Neuronal stem cell (in vitro differentiated cells): ENCODE measurements around the gene CRYGS.
"Not testable (repeated sequence)": the region's sequence is repeated elsewhere in the genome, so short reads cannot be mapped to it uniquely, and the experiment has no call there.

ENCODE experiments used
- DNase-seq: peaks from one replicate; pipeline ENCODE4 v3.0.0-alpha.2; 2013; ENCODE audit warnings: low spot score
- H2AFZ ChIP-seq: one replicate; pipeline ENCODE4 v1.6.1; 2013; ENCODE audit warnings: mild to moderate bottlenecking, low read length, inconsistent platforms
- H2AK5ac ChIP-seq: 2 replicates; pipeline ENCODE4 v1.6.1; 2013; ENCODE audit warnings: low read depth, mild to moderate bottlenecking, inconsistent platforms, low read length, moderate library complexity, mixed read lengths
- H2BK120ac ChIP-seq: 2 replicates; pipeline ENCODE4 v1.6.1; 2013; ENCODE audit warnings: low read depth, mild to moderate bottlenecking, inconsistent platforms, low read length, moderate library complexity, mixed read lengths
- H2BK12ac ChIP-seq: one replicate; pipeline ENCODE4 v1.6.1; 2013; ENCODE audit warnings: low read length, inconsistent platforms
- H2BK15ac ChIP-seq: 2 replicates; pipeline ENCODE4 v1.6.1; 2013; ENCODE audit warnings: mild to moderate bottlenecking, low read length, inconsistent platforms, mixed read lengths
- H2BK5ac ChIP-seq: one replicate; pipeline ENCODE4 v1.6.1; 2013; ENCODE audit warnings: inconsistent platforms, mild to moderate bottlenecking, low read length, moderate library complexity
- H3K14ac ChIP-seq: one replicate; pipeline ENCODE4 v1.6.1; 2013; ENCODE audit warnings: low read length, inconsistent platforms
- H3K18ac ChIP-seq: 2 replicates; pipeline ENCODE4 v1.6.1; 2013; ENCODE audit warnings: low read length, inconsistent platforms
- H3K23ac ChIP-seq: 2 replicates; pipeline ENCODE4 v1.6.1; 2013; ENCODE audit warnings: low read depth, mild to moderate bottlenecking, mixed read lengths, low read length, inconsistent platforms; ENCODE audit not compliant: poor library complexity
- H3K27ac ChIP-seq: replicated peaks from 3 replicates; pipeline ENCODE4 v1.5.1; 2013; ENCODE audit warnings: low read length, inconsistent platforms
- H3K27me3 ChIP-seq, 3 experiments: 2 replicates each; pipeline ENCODE4 v1.6.1; 2013; ENCODE audit warnings: low read length in 3 of 3, mild to moderate bottlenecking in 2 of 3, inconsistent platforms in 1 of 3, low read depth in 1 of 3, mixed read lengths in 1 of 3, moderate library complexity in 1 of 3; ENCODE audit not compliant: control insufficient read depth in 3 of 3, insufficient read depth in 3 of 3
- H3K36me3 ChIP-seq, 2 donors: replicated peaks in 1 of 2; 2 replicates each; pipeline ENCODE4 v1.6.1; 2013; ENCODE audit warnings: low read length in 2 of 2; ENCODE audit not compliant: control insufficient read depth in 2 of 2, insufficient read depth in 2 of 2
- H3K4ac ChIP-seq: 2 replicates; pipeline ENCODE4 v1.6.1; 2013; ENCODE audit warnings: inconsistent platforms, mild to moderate bottlenecking, low read length, moderate library complexity
- H3K4me1 ChIP-seq, 2 donors: 1 replicate in 1 of 2; 2 replicates in 1 of 2; pipeline ENCODE4 v1.6.1; 2013; ENCODE audit warnings: low read length in 2 of 2, low read depth in 1 of 2; ENCODE audit not compliant: control insufficient read depth in 2 of 2, insufficient read depth in 1 of 2
- H3K4me2 ChIP-seq: one replicate; pipeline ENCODE4 v1.6.1; 2013; ENCODE audit warnings: mild to moderate bottlenecking, low read length, inconsistent platforms; ENCODE audit not compliant: insufficient read depth, poor library complexity, severe bottlenecking
- H3K4me3 ChIP-seq, 2 donors: 2 replicates each; pipeline ENCODE4 v1.5.1; 2013; ENCODE audit warnings: low read length in 2 of 2, mild to moderate bottlenecking in 2 of 2, inconsistent platforms in 1 of 2, moderate library complexity in 1 of 2
- H3K79me1 ChIP-seq: one replicate; pipeline ENCODE4 v1.6.1; 2013; ENCODE audit warnings: low read depth, mild to moderate bottlenecking, inconsistent platforms, low read length, moderate library complexity
- H3K9ac ChIP-seq: one replicate; pipeline ENCODE4 v1.6.1; 2013; ENCODE audit warnings: mild to moderate bottlenecking, low read depth, low read length, inconsistent platforms; ENCODE audit not compliant: poor library complexity
- H3K9me3 ChIP-seq, 2 donors: replicated peaks in 1 of 2; 2 replicates each; pipeline versions ENCODE3 to v1.6.1; 2013; ENCODE audit warnings: low read length in 2 of 2, mild to moderate bottlenecking in 2 of 2, inconsistent platforms in 1 of 2, low read depth in 1 of 2, mixed read lengths in 1 of 2, moderate library complexity in 1 of 2; ENCODE audit not compliant: control insufficient read depth in 2 of 2, insufficient read depth in 1 of 2
- H4K8ac ChIP-seq: one replicate; pipeline ENCODE4 v1.6.1; 2013; ENCODE audit warnings: low read depth, mild to moderate bottlenecking, inconsistent platforms, low read length, moderate library complexity
- H4K91ac ChIP-seq: one replicate; pipeline ENCODE4 v1.6.1; 2013; ENCODE audit warnings: low read length, low read depth, mild to moderate bottlenecking, inconsistent platforms; ENCODE audit not compliant: poor library complexity
- WGBS, 2 donors: extraction: QIAGEN DNeasy Blood & Tissue Kit; methylation state at CpG; one replicate each; pipeline ENCODE4 v1.1.7; 2013; ENCODE audit warnings: missing lambda C conversion rate in 2 of 2, mixed read lengths in 1 of 2; ENCODE audit not compliant: insufficient read length in 2 of 2, insufficient replicate concordance in 1 of 2; ENCODE audit errors: extremely low coverage in 2 of 2; 5-methylcytosine and 5-hydroxymethylcytosine counted together

CRYGS gene

DNA sequence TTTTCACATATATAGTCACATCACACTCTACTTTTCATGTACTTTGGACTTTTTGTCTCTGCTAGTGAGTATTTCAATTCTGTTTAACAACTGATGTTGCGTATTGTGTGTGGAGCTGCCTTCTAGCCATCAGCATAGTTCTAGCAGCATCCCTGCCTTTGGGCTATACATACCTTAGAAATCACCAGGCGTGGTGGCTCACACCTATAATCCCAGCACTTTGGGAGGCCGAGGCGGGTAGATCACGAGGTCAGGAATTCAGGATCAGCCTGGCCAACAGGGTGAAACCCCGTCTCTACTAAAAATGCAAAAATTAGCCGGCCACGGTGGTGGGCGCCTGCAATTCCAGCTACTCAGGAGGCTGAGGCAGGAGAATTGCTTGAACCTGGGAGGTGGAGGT, 42.1 kb upstream of the CRYGS start:
- not testable (repeated sequence) for H3K4me3 ChIP-seq, H3K4me2 ChIP-seq, H3K27ac ChIP-seq, H3K23ac ChIP-seq, H3K79me1 ChIP-seq, H4K91ac ChIP-seq, H3K18ac ChIP-seq, H3K14ac ChIP-seq, H2BK12ac ChIP-seq, H3K9ac ChIP-seq, DNase-seq, H3K4ac ChIP-seq, H3K27me3 ChIP-seq, H3K4me1 ChIP-seq, H2BK5ac ChIP-seq, H2AFZ ChIP-seq, H2BK120ac ChIP-seq, H3K9me3 ChIP-seq, H2AK5ac ChIP-seq, H2BK15ac ChIP-seq, H4K8ac ChIP-seq
- H3K36me3 ChIP-seq, result peaks cover 14 to 50% of the 10 kb centered on the region in 2 donors
- WGBS, 2 donors, result no CpG with 5 or more reads among the region's 9 CpGs

DNA sequence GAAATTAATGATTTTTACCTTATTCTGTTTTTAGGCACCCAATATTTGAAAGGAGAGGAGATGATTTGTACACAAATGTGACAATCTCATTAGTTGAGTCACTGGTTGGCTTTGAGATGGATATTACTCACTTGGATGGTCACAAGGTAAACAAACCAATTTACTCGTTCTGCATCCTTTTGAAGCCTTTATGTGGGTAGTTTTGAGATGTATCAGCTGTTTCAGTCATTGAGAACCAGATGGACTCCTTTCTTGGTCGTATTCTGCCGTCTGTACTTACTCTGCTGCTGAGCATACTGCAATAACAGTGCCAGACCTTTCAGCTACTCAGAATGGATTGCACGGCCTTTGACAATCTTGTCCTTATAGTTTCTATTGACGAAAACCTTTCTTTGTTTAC, 39.7 kb upstream of the CRYGS start:
- H4K91ac ChIP-seq, result no peak overlapping the region
- no peaks in the 10 kb centered on the region for H3K9me3 ChIP-seq
- H3K36me3 ChIP-seq, result peaks cover 16 to 75% of the 10 kb centered on the region in 2 donors
- H3K4me1 ChIP-seq, result no peaks in the 10 kb centered on the region
- H3K79me1 ChIP-seq, result no peaks in the 10 kb centered on the region
- H2BK12ac ChIP-seq, result no peak overlapping the region
- no peak overlapping the region for H2AFZ ChIP-seq
- no CpG with 5 or more reads among the region's 5 CpGs for WGBS, 2 donors
- H3K4me3 ChIP-seq, result no peak overlapping the region
- H2BK5ac ChIP-seq, result no peak overlapping the region
- H3K14ac ChIP-seq, result no peak overlapping the region
- H2AK5ac ChIP-seq, result no peak overlapping the region
- H3K23ac ChIP-seq, result no peak overlapping the region
- H3K9ac ChIP-seq, result no peak overlapping the region
- no peak overlapping the region for H2BK15ac ChIP-seq
- no peak overlapping the region for H3K18ac ChIP-seq
- DNase-seq, result no peak
- H3K27ac ChIP-seq, result no peak overlapping the region
- H2BK120ac ChIP-seq, result no peak overlapping the region
- H4K8ac ChIP-seq, result no peak overlapping the region
- no peaks in the 10 kb centered on the region for H3K27me3 ChIP-seq
- H3K4ac ChIP-seq, result no peak overlapping the region
- H3K4me2 ChIP-seq, result no peak overlapping the region

DNA sequence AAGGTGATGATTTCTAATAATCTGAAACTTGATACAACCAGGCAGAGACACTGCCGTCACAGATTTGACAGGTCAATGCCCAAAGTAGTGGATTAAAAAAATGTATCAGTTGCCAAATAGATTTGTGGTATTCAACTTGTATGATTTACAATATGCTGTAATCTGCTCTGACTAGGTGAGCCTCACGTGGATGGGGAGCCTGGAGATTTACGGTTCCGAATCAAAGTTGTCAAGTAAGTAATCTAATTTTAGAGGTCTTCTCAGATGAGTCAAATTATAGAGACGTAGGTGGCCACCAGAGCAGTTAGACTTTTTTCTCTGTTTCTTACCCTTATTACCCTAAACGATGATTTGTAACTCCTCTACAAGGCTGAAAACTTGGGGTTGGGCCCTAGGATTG, 38.4 kb upstream of the CRYGS start:
- Histone ChIP-seq H3K23ac (no peak overlapping the region), H2AK5ac (no peak overlapping the region), H2BK15ac (no peak overlapping the region), H2AFZ (no peak overlapping the region), H2BK12ac (no peak overlapping the region), H3K4ac (no peak overlapping the region), H4K91ac (no peak overlapping the region), H2BK5ac (no peak overlapping the region), H3K18ac (no peak overlapping the region), H3K9ac (no peak overlapping the region), H3K9me3 (no peaks in the 10 kb centered on the region), H3K4me2 (no peak overlapping the region), H3K4me3 (no peak overlapping the region), H2BK120ac (no peak overlapping the region), H3K36me3 (peaks cover 16 to 87% of the 10 kb centered on the region in 2 donors), H3K4me1 (no peaks in the 10 kb centered on the region), H3K27ac (no peak overlapping the region), H3K27me3 (no peaks in the 10 kb centered on the region), H3K14ac (no peak overlapping the region), H4K8ac (no peak overlapping the region), H3K79me1 (no peaks in the 10 kb centered on the region)
- WGBS, 2 donors, result no CpG with 5 or more reads among the region's 6 CpGs
- DNase-seq, result no peak

DNA sequence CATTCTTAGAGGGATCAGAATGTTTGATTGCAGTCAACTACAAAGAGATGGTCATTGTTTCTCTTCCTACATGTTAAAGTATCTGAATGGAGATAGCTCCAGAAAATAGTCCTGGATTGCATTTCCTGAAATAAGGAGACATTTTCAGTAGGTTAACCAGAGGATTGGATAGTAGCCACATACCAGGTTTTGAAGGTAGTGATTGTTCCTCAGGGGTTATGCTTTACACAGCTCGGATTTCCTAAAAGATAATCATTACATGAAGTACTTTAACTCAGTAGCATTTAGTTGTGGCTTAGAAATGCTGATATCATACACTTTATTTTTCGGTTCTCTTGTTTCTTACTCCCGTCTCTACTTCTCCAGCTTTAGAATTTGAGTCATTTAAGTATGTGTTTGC, 36.6 kb upstream of the CRYGS start:
- no peak overlapping the region for H3K4me3 ChIP-seq
- peaks cover 22 to 100% of the 10 kb centered on the region in 2 donors for H3K36me3 ChIP-seq
- WGBS, 2 donors, result no CpG with 5 or more reads among the region's 3 CpGs
- no peak overlapping the region for H3K23ac ChIP-seq
- H3K9ac ChIP-seq, result no peak overlapping the region
- no peak overlapping the region for H2BK120ac ChIP-seq
- H2BK15ac ChIP-seq, result no peak overlapping the region
- H3K4me1 ChIP-seq, result no peaks in the 10 kb centered on the region
- no peaks in the 10 kb centered on the region for H3K9me3 ChIP-seq
- no peak overlapping the region for H4K91ac ChIP-seq
- H4K8ac ChIP-seq, result no peak overlapping the region
- H3K14ac ChIP-seq, result no peak overlapping the region
- H3K4ac ChIP-seq, result no peak overlapping the region
- H3K27me3 ChIP-seq, result no peaks in the 10 kb centered on the region
- DNase-seq, result no peak
- H3K18ac ChIP-seq, result no peak overlapping the region
- no peak overlapping the region for H3K27ac ChIP-seq
- no peak overlapping the region for H2AFZ ChIP-seq
- no peak overlapping the region for H2BK5ac ChIP-seq
- no peak overlapping the region for H2AK5ac ChIP-seq
- no peak overlapping the region for H2BK12ac ChIP-seq
- H3K79me1 ChIP-seq, result no peaks in the 10 kb centered on the region
- H3K4me2 ChIP-seq, result no peak overlapping the region
